Bronchus fibroblast of lung (primary cell): Measurements from ENCODE around the gene LAX1. TPM values are rescaled to one million over a fixed set of nuclear protein-coding genes. Genes with fewer than 3 reads are reported as not detected.

Experiments used
- total RNA-seq: library from RNA; depleted of rRNA; stranded (reverse); fragments of >200 nt; gene quantifications from 2 replicates; pipeline ENCODE4 v1.2.3, GENCODE V29; 2015

LAX1 gene
- total RNA-seq, result not detected in 2 replicates

DNA sequence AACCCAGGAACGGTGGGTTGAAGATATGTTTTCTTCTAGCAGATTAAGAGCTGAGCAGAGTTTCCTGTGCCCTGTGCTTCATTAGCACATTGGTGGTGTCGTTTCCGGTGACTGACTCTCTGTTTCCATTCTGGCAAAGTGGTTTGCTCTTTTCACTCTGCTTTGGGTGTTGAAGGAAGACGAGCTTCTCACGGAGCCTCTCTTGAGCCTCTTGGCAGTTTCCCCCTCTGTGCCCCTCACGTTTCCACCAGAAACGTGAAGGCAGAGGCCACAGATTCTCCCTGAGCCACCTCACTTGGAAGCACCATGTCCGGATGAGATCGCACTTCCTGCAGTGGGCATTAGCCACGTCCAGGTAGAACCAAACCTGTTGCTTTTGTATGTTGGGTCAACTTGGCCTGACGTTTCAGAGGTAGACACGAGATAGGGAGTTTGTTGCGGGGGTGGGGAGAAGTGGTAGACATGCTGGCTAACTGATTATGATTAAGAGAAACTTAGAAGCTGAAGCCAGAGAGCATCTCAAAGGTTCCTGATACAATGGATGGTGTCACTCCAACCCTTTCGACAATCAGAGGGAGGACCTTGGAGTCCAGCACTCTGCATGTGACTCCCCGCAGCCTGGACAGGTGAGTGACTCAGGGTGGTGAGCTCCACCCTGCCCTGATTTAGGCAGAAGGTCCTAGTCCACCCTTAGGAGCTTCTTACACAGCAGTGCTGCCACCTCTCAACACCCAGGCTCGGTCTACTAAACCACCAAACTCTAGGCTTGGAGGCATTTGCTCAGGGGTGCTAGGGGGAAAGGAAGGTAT, at the start of gene LAX1:
Gene LAX1 (plus strand): TSS at position 155 of the 809 bp plus-strand sequence. CDS start 383 bp downstream, at position 538.

GRCh38 chr1:203795441-203796235, 30.7 kb downstream of the LAX1 start, which contains the start of the genes ZBED6 and ZC3H11A:
TSS of gene ZBED6 (plus strand) at chr1:203795623. CDS start at chr1:203797523, 1,900 bp downstream.
TSS of gene ZC3H11A (plus strand) at chr1:203795623. CDS start at chr1:203817071, 21,448 bp downstream.

Other genes starting within 250 kb of the LAX1 start
- gene ATP2B4, start 138.4 kb upstream of the LAX1 start, total RNA-seq, result 58.5 and 59.6 TPM in 2 replicates
- 4.3 and 5.0 TPM in 2 replicates for gene ZBED6, start 30.4 kb downstream of the LAX1 start, total RNA-seq
- gene ZC3H11A, start 30.4 kb downstream of the LAX1 start, total RNA-seq, result 33.3 and 43.4 TPM in 2 replicates
- 69.1 and 109 TPM in 2 replicates for gene SNRPE, start 96.4 kb downstream of the LAX1 start, total RNA-seq